GM21423 (cell line): ENCODE measurements around the gene MRPS30.
"Not testable (repeated sequence)": the region's sequence is repeated elsewhere in the genome, so short reads cannot be mapped to it uniquely, and the experiment has no call there.

Source experiments
- ATAC-seq: cut with Tn5 transposase; IDR thresholded peaks from one replicate; pipeline ENCODE4 v1.9.1; 2021; ENCODE audit warnings: mild to moderate bottlenecking, moderate library complexity; ENCODE audit not compliant: unreplicated experiment

Gene MRPS30

DNA sequence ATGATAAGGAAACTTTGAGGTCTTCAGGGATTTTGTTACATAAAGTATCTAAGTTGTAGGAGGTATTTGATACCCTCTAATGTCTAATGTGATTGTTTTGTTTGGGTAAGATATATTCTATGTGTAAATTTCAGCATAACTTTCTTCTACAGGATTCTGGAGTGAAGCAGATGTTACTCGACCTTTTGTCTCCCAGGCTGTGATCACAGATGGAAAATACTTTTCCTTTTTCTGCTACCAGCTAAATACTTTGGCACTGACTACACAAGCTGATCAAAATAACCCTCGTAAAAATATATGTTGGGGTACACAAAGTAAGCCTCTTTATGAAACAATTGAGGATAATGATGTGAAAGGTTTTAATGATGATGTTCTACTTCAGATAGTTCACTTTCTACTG is 6.0 kb downstream of the MRPS30 start:
- no peak for ATAC-seq

DNA sequence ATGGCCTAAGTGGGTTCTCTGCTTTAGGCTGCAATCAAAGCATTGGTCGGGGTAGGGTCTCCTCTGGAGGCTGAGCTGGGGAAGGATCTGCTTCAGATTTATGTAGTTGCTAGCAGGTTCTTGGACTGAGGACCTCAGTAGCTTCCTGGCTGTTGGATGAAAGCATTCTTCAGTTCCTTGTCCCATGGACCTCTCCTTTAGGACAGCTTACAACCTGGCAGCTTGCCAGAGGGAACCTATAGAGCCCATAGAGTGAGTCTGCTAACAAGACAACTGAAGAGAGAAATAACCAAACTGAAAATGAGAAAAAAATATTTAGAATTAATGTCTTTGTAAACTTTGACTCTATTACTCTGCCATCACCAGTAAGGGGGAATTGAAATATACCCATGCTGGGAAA is 12.4 kb downstream of the MRPS30 start:
- no peak for ATAC-seq

DNA sequence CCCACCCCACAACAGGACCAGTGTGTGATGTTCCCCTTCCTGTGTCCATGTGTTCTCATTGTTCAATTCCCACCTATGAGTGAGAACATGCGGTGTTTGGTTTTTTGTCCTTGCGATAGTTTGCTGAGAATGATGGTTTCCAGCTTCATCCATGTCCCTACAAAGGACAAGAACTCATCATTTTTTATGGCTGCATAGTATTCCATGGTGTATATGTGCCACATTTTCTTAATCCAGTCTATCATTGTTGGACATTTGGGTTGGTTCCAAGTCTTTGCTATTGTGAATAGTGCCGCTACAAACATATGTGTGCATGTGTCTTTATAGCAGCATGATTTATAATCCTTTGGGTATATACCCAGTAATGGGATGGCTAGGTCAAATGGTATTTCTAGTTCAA is 15.9 kb downstream of the MRPS30 start:
- ATAC-seq: not testable (repeated sequence)

DNA sequence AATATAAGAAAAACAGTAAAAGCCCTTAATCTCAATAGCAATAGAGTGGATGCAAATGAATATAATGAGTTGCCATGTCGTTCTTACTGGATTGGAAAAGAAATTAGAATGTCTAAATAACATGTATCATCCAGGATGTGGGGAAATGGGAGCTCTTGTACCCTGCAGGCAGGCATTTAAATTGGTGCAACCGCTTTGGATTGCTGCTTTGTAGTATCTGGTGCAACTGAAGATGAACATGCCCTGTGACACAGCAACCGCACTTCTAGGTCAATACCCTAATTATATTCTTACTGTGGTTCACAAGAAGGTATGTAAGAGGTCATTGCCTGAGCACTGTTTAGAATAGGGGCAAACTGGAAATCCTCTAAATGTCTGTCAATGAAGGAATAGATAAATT is 18.9 kb downstream of the MRPS30 start:
- ATAC-seq: no peak

GRCh38 chr5:44828719-44829118 is 20.0 kb downstream of the MRPS30 start:
- no peak for ATAC-seq

DNA sequence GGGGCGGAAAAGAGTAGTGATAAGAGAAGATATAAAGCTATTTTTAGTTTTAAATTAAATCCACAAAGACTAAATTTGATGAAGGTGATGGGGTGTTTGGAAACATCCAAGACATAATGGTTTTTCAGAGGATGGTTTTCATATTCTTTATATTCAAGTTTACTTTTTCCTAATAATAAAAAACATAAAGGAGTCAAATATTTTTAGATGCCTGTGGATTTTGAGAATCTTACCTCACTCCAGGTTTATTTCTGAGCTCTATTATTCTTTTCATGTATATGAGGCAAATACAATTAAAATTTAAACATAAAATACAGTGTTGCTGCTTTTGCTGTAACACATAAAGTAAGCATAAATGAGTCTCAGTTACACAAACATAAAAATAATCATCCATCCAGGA is 22.2 kb downstream of the MRPS30 start:
- ATAC-seq: no peak

- ATAC-seq: no peak
Observed at GRCh38 chr5:44833249-44833648, 24.5 kb downstream of the MRPS30 start.

DNA sequence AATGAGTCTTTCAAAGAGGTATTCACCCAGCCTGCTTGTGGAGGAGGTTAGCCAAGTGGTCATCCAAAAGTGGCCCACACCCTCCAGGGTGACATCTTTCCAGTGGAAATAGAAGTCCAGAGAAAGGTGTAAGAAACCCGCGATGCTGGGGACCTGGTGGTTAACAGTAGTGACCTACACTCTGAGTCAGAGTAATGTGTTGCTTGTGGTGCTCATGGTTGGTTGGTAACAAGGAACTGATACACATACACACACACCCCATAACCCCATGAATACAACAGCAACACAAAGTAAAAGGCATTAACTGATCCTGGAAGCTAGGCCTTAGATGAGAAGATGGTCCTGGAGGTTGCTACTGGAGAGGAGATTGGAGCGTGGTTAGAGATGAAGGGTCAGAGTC is 26.9 kb downstream of the MRPS30 start:
- no peak for ATAC-seq

DNA sequence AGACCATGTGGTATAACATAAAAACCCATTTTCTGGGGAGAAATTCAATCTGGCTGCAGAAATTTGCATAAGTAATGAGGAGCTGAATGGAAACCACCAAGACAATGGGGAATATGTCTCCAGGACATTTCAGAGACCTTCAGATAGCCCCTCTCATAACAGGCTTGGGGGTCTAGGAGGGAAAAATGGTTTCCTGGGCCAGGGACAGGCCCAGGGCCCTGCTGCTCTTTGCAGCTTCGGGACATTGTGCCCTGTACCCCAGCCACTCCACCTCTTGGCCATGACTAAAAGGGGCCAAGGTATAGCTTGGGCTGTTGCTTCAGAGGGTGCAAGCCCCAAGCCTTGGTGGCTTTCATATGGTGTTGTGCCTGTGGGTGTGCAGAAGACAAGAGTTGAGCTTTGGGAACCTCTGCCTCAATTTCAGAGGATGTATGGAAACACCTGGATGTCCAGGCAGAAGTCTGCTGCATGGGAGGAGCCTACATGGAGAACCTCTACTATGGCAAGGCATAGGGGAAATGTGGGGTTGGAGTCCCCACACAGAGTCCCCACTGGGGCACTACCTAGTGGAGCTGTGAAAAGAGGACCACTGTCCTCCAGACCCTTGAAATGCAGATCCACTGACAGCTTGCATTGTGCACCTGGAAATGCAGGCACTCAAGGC is 30.4 kb downstream of the MRPS30 start:
- no peak for ATAC-seq

GRCh38 chr5:44842496-44843282 is 33.9 kb downstream of the MRPS30 start:
- ATAC-seq: no peak

DNA sequence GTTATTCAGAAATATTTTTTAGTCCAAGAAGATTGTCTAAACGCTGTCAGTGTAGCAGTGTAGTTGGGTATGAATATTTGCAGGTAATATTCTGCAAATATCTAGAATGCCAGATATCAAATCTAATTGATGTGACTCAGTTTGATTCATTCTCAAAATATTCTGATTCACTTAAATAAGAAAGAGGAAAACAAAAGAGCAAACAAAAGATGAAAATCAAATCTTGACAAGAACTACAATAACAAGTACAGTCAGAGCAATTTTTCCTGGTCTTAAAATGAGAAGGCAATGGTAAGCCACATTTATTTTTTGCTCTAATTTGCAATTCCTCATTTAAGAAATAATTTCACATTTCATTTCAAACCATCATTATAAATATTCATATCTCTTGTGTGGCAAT is 36.0 kb downstream of the MRPS30 start:
- ATAC-seq: no peak

DNA sequence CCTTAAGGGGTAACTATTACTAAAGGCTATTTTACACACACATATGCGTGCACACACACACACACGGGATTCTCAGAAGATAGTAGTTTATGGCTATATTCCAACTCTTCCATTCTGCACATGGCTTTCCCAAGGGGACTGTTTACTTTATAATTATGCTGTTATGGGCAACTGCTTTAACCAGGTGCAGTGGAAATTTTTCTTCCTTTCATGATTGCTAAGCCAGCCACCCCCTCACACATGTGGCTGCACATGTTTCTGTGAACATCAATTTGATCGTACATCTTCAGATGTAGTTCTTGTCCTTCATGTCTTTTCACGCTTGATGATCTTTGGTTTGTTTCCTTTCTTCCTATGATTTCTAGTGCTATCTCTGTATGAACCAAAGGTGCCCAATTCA is 37.0 kb downstream of the MRPS30 start:
- ATAC-seq: no peak

- no peak for ATAC-seq
Observed at GRCh38 chr5:44847206-44847852, 38.6 kb downstream of the MRPS30 start.

DNA sequence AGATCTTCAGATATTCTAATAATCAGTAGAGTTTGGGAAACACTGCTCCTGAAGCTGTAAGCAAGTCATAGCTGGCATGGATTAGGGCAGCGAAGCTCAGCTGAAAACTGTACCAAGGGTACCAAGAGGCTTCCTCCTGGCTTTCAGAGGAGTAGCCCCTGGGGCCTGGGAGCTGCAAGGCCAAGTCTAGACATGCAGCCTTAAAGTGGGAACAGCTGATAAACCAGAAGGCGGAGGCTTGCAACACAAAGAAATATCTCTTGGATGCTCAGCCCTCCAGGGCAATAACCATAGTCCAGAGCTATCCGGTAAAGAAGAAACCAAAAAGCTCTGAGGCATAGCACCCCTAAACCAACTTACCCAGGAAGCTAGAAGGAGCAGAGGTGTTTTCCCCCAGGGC is 51.5 kb downstream of the MRPS30 start:
- ATAC-seq: no peak

DNA sequence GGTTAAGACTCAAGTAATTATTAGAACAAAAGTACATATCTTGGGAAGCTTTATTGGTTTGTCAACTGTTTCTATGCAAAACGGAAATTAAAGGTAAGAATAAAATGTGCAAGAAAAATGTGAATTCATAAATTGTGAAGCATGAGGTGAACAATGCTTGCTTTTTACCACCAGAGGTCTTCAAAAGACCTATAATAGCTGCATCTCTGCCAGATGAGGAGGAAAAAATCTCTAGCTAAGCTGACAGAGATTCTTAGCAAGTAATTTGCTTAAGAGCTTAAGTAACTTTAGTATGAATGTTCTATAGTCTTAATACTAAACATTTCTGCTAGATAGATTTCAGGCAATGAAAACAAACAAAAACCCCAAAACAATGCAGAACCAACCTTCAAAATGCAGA is 54.1 kb downstream of the MRPS30 start:
- no peak for ATAC-seq
